Vagina (tissue), 2 donors: Measurements from ENCODE around the gene EIF5AL1.
"Not testable (repeated sequence)": the region's sequence is repeated elsewhere in the genome, so short reads cannot be mapped to it uniquely, and the experiment has no call there.

Experiments
- CTCF ChIP-seq, 3 experiments: fragments of 450-650 bp in 2 of 3; fragments of 200-600 bp in 1 of 3; sonication (generic) in 1 of 3; IDR thresholded peaks; one replicate each; pipeline ENCODE4 v1.5.1; 2017 to 2019; ENCODE audit warnings: antibody characterized with exemption in 3 of 3, mild to moderate bottlenecking in 2 of 3, moderate library complexity in 2 of 3
- POLR2A ChIP-seq, 2 donors: fragments of 450-650 bp; IDR thresholded peaks; one replicate each; pipeline ENCODE4 v1.6.1; 2017; ENCODE audit warnings: antibody characterized with exemption in 2 of 2, mild to moderate bottlenecking in 2 of 2, moderate library complexity in 2 of 2

- not testable (repeated sequence) for TF ChIP-seq CTCF, POLR2A (IDR thresholded peaks at IDR 0.05)
Measured at GRCh38 chr10:79544408-79544807, 32.1 kb downstream of the EIF5AL1 start.
